GM15510 (cell line): ENCODE results near the gene ASTL.

Experiments
- POLR2A ChIP-seq: IDR thresholded peaks from 3 replicates; pipeline ENCODE4 v1.6.1; 2011; ENCODE audit warnings: borderline replicate concordance; ENCODE audit not compliant: insufficient read length; ENCODE audit errors: extremely low read depth

Gene ASTL

DNA sequence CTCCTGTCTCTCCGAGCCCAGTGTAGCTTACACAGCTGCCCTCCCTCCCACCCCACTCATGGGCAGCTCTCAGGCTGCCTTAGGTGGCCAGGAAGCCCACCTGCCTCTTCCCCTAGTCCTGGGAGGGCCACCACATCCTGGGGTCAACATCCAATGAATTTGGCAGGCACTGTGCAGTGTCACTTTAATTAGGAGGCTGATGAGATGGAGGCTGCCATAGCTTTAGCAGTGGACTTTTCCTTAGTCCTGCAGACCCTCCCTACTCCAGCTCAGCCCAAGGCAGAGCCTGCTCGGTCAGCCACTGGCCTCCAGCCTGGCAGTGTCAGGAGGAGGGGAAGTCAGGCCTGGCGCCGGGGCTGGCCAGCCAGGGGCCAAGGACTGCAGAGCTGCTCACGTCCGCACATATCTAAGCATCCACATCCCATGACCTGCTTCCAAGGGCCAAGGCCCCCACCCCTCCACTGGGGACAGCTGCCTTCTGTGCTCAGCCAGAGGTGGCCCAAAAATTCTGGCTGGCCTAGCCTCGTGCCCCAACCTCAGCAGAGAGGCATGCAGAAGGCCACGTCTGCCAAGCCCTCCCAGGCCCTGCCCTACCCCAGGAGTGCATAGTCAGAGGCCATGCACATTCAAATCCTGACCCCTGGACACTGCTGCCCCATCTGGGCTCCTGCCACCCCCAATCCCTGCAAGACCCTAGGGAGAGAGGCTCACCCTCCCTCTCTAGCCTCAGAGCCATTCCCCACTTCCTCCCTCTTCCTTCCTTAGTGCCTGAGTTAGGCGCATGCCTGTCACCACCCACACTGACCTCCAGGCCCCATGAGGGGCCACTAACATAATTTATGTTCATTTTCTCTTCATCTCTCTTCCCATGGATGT is 55.0 kb downstream of the ASTL start:
- TF ChIP-seq POLR2A: no peak

DNA sequence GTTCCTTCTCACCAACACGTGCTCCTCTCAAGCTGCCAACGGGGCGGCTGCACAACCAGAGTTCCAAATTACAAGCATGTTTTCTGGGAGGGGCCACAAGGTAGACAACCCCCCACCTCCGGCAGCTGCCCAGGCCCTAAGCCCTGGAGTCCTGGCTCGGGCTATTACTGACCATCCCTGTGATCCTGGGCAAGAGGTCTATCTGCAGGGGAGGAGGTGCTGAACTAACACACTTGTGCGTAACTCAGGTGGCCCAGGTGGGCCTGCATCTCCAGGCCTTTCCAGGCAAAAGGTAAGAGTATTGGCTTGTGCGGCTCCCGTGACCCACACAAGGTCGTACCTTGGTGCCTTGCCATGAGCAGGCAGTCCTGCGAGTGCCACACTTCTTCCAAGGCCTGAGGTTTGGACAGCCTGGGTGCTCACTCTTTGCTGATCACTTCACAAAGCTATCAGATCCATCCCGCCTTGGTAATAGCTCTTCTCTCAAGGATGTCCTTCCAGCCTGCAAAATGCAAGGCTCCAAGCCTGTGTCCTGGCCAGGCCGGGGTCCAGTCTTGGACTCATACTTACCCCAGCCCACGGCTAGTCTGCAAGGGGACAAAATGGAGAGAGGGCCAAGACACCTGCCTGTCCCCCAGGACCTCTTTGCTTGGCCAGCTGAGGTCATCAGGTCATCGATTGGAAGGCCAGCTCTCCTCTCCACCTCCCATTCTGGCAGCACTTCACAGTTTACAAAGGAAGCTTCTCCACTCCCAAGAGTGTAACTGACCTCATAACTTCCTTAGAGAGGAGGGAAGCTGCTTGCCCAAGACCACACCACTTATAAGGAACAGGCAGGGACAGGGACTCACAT is 55.9 kb downstream of the ASTL start:
- no peak for TF ChIP-seq POLR2A

DNA sequence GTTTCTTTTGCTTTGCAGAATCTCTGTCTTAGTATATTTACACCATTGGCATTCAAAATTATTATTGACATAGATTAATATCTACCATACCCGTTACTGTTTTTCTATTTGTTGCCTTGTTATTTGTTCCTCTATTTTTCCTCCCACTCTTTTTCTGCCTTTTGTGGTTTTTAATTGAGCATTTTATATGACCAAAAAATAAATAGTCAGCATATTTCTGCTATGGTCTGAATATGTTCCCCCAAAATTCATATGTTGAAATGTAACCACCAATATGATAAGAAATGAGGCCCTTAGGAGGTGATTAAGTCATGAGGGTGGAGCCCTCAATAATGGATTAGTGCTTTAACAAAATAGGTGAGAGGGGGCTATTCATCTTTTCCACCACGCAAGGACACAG is 57.3 kb downstream of the ASTL start:
- no peak for TF ChIP-seq POLR2A

DNA sequence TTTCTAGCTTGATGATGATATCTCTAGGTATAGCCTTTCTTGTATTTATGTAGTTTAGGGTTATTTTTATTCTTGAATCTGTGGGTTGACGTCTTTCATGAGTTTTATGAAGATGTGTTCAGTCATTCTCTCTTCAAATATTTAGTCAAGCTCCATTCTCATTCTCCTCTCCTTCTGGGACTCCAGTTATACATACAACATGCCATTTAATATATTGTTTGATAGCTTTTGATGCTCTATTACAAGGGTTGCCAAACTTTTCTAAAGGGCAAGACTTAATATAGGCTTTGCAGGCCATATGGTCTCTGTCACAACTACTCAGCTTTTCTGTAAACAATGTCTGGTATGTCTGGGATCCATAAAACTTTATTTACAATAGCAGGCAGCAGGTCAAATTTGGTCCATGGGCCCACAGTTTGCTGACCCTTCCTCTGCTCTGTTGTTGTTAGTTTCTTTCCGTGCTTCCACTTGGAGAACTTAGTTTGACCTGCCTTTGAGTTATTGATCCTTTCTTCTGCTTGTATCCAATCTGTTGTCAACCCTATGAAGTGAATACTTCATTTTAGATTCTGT is 63.0 kb downstream of the ASTL start:
- no peak for TF ChIP-seq POLR2A

DNA sequence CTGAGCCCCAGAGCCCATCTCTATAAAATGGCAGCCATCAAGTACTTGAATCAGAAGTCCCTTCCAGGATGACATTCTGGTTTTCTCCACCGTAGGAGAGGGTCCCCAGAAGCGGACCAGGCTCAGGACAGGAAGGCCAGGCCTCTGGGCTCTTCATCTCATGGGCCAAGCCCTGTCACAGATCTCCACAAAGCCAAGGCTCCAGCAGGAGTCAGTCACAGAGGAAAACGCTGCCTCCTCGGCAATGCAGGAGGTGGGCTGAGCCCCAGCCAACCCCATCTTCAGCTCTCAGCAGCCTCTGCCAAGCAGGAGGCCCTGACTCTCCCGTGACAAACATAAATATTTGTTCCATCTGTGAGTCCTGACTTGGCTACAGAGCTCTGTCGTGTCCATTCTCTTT is 64.1 kb downstream of the ASTL start:
- no peak for TF ChIP-seq POLR2A

DNA sequence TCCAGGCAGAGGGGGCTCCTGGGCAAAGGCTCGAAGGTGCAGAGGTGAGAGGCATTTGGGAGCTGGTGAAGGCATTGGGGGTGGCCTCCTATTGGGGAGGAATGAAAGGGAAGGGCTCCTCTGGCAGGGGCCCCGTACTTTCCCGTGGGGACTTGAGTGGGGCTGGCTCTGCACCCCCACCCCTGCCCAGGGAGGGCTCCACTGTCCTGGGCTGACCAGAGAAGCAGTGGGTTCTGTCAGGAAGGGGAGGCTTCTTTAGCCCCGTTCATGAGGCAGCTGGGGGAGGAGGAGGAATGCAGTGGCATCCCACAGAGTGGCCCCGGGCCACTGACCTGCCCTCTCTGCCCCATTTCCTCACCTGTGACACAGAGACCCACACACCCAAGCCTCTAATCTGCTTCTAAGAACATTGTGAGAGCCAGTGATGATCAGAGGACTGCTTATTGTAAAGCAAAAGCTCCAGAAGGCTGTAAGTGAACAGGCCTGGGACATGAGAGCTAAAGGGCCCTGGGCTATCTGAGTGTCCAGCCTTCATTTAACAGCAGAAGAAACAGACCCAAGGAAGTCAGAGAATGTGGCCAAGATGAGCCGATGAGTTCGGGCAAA is 65.0 kb downstream of the ASTL start:
- no peak for TF ChIP-seq POLR2A
